GM23338 (cell line): Measurements from ENCODE around the gene EXOC4. TPM values are rescaled to one million over a fixed set of nuclear protein-coding genes. Genes with fewer than 3 reads are reported as not detected.
A peak's percentile ranks its signal among the peaks of the same experiment; 100 is the strongest.

ENCODE experiments used
- ATAC-seq: fragments of 200-7000 bp; cut with Tn5 transposase; 3 replicates; pipeline ENCODE4 v1.9.1; 2020
- DNase-seq: peaks from one replicate; pipeline ENCODE4 v3.0.0-alpha.2; 2015; ENCODE audit warnings: low spot score
- H2AFZ ChIP-seq: fragments of 200-600 bp; sonication (generic); 2 replicates; pipeline ENCODE4 v1.8.0; 2016; ENCODE audit warnings: antibody characterized with exemption, mild to moderate bottlenecking, moderate library complexity
- H3F3A ChIP-seq: fragments of 200-600 bp; sonication (generic); replicated peaks from 2 replicates; pipeline ENCODE4 v1.8.0; 2017; ENCODE audit warnings: antibody characterized with exemption, mixed run types, low read depth
- H3K27ac ChIP-seq: fragments of 200-600 bp; sonication (generic); 2 replicates; pipeline ENCODE4 v1.6.1; 2016; ENCODE audit warnings: low read depth
- H3K27me3 ChIP-seq: fragments of 200-600 bp; sonication (generic); 2 replicates; pipeline ENCODE4 v1.8.0; 2016; ENCODE audit warnings: mild to moderate bottlenecking, mixed run types, moderate library complexity; ENCODE audit not compliant: insufficient read depth
- H3K36me3 ChIP-seq: fragments of 200-600 bp; sonication (generic); 2 replicates; pipeline ENCODE4 v1.8.0; 2016; ENCODE audit warnings: mild to moderate bottlenecking; ENCODE audit not compliant: insufficient read depth
- H3K4me1 ChIP-seq: fragments of 200-600 bp; sonication (generic); 2 replicates; pipeline ENCODE4 v1.8.0; 2016; ENCODE audit warnings: mild to moderate bottlenecking, moderate library complexity; ENCODE audit not compliant: insufficient read depth
- H3K4me2 ChIP-seq: fragments of 200-600 bp; sonication (generic); 2 replicates; pipeline ENCODE4 v1.7.1; 2017; ENCODE audit warnings: mixed run types
- H3K4me3 ChIP-seq: fragments of 200-600 bp; sonication (generic); 2 replicates; pipeline ENCODE4 v1.6.1; 2016; ENCODE audit warnings: mixed run types
- H3K79me2 ChIP-seq: fragments of 200-600 bp; sonication (generic); replicated peaks from 2 replicates; pipeline ENCODE4 v1.8.0; 2017; ENCODE audit warnings: mild to moderate bottlenecking; ENCODE audit not compliant: insufficient read depth
- H3K9me2 ChIP-seq: fragments of 200-600 bp; sonication (generic); 2 replicates; pipeline ENCODE4 v1.8.0; 2017; ENCODE audit not compliant: insufficient read depth
- H4K20me1 ChIP-seq: fragments of 200-600 bp; sonication (generic); replicated peaks from 2 replicates; pipeline ENCODE4 v1.8.0; 2017; ENCODE audit warnings: mild to moderate bottlenecking; ENCODE audit not compliant: insufficient read depth
- H3K27ac Mint-ChIP-seq: 2 replicates; pipeline ENCODE4 v1.8.0; 2020; ENCODE audit warnings: inconsistent platforms, mild to moderate bottlenecking, moderate library complexity, mixed read lengths
- H3K27me3 Mint-ChIP-seq: 3 replicates; pipeline ENCODE4 v1.8.0; 2022; ENCODE audit warnings: low read depth, mild to moderate bottlenecking, moderate library complexity, mixed read lengths, inconsistent platforms; ENCODE audit not compliant: insufficient read depth, poor library complexity
- H3K36me3 Mint-ChIP-seq: 3 replicates; pipeline ENCODE4 v1.8.0; 2021; ENCODE audit warnings: low read depth, mild to moderate bottlenecking, inconsistent platforms, moderate library complexity, mixed read lengths
- H3K4me1 Mint-ChIP-seq: 3 replicates; pipeline ENCODE4 v1.8.0; 2020; ENCODE audit warnings: mild to moderate bottlenecking, inconsistent platforms, mixed read lengths
- H3K4me3 Mint-ChIP-seq: 3 replicates; pipeline ENCODE4 v1.8.0; 2021; ENCODE audit warnings: moderate library complexity, mild to moderate bottlenecking, inconsistent platforms, mixed read lengths
- H3K9me3 Mint-ChIP-seq: 3 replicates; pipeline ENCODE4 v1.8.0; 2020; ENCODE audit warnings: moderate library complexity, mild to moderate bottlenecking, inconsistent platforms, mixed read lengths
- CTCF ChIP-seq, 2 experiments: fragments of 200-600 bp in 1 of 2; sonication (generic) in 1 of 2; conservative IDR thresholded peaks; 2 replicates each; pipeline versions ENCODE4 v1.5.1 to v1.6.1; 2016 to 2017; ENCODE audit warnings: antibody characterized with exemption in 2 of 2, low read depth in 2 of 2, mild to moderate bottlenecking in 2 of 2, moderate library complexity in 1 of 2
- EZH2 ChIP-seq: fragments of 200-600 bp; sonication (generic); IDR thresholded peaks from one replicate; pipeline ENCODE4 v1.8.0; 2017; ENCODE audit warnings: antibody characterized with exemption, mild to moderate bottlenecking, low read depth; ENCODE audit not compliant: unreplicated experiment
- EZH2phosphoT487 ChIP-seq: fragments of 200-600 bp; sonication (generic); IDR thresholded peaks from one replicate; pipeline ENCODE4 v1.8.1; 2018; ENCODE audit warnings: antibody characterized with exemption; ENCODE audit not compliant: unreplicated experiment
- NANOG ChIP-seq: IDR thresholded peaks from 2 replicates; pipeline ENCODE4 v1.6.1; 2016; ENCODE audit warnings: antibody characterized with exemption, borderline replicate concordance
- POLR2AphosphoS5 ChIP-seq: IDR thresholded peaks from 2 replicates; pipeline ENCODE4 v1.6.1; 2016; ENCODE audit warnings: antibody characterized with exemption, low read depth
- polyA plus RNA-seq: library from polyadenylated mRNA; unstranded; fragments of >200 nt; fragmentation: Nextera tagmentation; extraction: Ambion mirVana; gene quantifications from 2 replicates; pipeline ENCODE4 v1.2.1, GENCODE V29; 2016
- total RNA-seq: library from RNA; depleted of rRNA; stranded (reverse); fragments of >200 nt; shearing (Covaris generic); gene quantifications from 2 replicates; pipeline ENCODE4 v1.2.3, GENCODE V29; 2014

Gene EXOC4
- total and polyA plus RNA-seq, 2 experiments from 2014 or later: 37.5 to 52.7 TPM

GRCh38 chr7:133796782-133797745, 544.2 kb downstream of the EXOC4 start:
- Histone ChIP-seq H3K27me3 (no peaks in the 10 kb centered on the region), H3F3A (no peaks in the 10 kb centered on the region), H3K79me2 (no peaks in the 10 kb centered on the region), H3K36me3 (no peaks in the 10 kb centered on the region), H3K4me3 (no peak overlapping the region), H4K20me1 (no peaks in the 10 kb centered on the region), H3K4me1 (no peaks in the 10 kb centered on the region), H2AFZ (no peak overlapping the region), H3K27ac (no peak overlapping the region), H3K9me2 (no peaks in the 10 kb centered on the region), H3K4me2 (no peak overlapping the region)
- H3K27ac Mint-ChIP-seq: no peak overlapping the region
- ATAC-seq (no peak), DNase-seq (no peak)
- no peak overlapping the region for H3K4me3 Mint-ChIP-seq
- TF ChIP-seq NANOG (no peak), CTCF (conservative IDR thresholded peaks at IDR 0.05; ENCODE audit: low read depth in 2 of 2) (peak in 1 of 2 experiments; percentile 29; a peak in 2 of 4 replicates)
- H3K27me3 Mint-ChIP-seq: no peaks in the 10 kb centered on the region
- no peaks in the 10 kb centered on the region for H3K36me3 Mint-ChIP-seq
- no peaks in the 10 kb centered on the region for H3K9me3 Mint-ChIP-seq
- no peaks in the 10 kb centered on the region for H3K4me1 Mint-ChIP-seq

- no peak for TF ChIP-seq POLR2AphosphoS5
- Histone ChIP-seq H3K4me3 (no peak overlapping the region), H2AFZ (no peak overlapping the region), H3K36me3 (no peaks in the 10 kb centered on the region), H3K4me2 (no peak overlapping the region), H3F3A (no peaks in the 10 kb centered on the region), H3K9me2 (no peaks in the 10 kb centered on the region), H3K27ac (no peak overlapping the region), H4K20me1 (no peaks in the 10 kb centered on the region), H3K4me1 (no peaks in the 10 kb centered on the region), H3K79me2 (no peaks in the 10 kb centered on the region), H3K27me3 (no peaks in the 10 kb centered on the region)
- ATAC-seq (no peak), DNase-seq (no peak)
- Mint-ChIP-seq H3K4me1 (no peaks in the 10 kb centered on the region), H3K36me3 (no peaks in the 10 kb centered on the region), H3K9me3 (no peaks in the 10 kb centered on the region), H3K4me3 (no peak overlapping the region), H3K27ac (no peak overlapping the region), H3K27me3 (no peaks in the 10 kb centered on the region)
Observed at GRCh38 chr7:133797818-133798520, 545.1 kb downstream of the EXOC4 start.

- H3K4me1 ChIP-seq: no peaks in the 10 kb centered on the region
- no peak for DNase-seq
Observed at GRCh38 chr7:133801341-133801740, 548.5 kb downstream of the EXOC4 start.

More at GRCh38 chr7:133801341-133801740, 548.5 kb downstream of the EXOC4 start:
- Histone ChIP-seq H2AFZ (no peak overlapping the region), H3K27ac (no peak overlapping the region), H3K36me3 (no peaks in the 10 kb centered on the region), H3F3A (no peaks in the 10 kb centered on the region), H3K4me3 (no peak overlapping the region), H3K79me2 (no peaks in the 10 kb centered on the region), H4K20me1 (no peaks in the 10 kb centered on the region), H3K27me3 (no peaks in the 10 kb centered on the region), H3K9me2 (no peaks in the 10 kb centered on the region), H3K4me2 (no peak overlapping the region)
- ATAC-seq: no peak
- TF ChIP-seq POLR2AphosphoS5 (no peak), EZH2 (no peak), EZH2phosphoT487 (no peak)
- H3K27ac Mint-ChIP-seq: no peak overlapping the region
- H3K4me1 Mint-ChIP-seq: no peaks in the 10 kb centered on the region
- no peaks in the 10 kb centered on the region for H3K9me3 Mint-ChIP-seq
- H3K36me3 Mint-ChIP-seq: no peaks in the 10 kb centered on the region
- H3K27me3 Mint-ChIP-seq: no peaks in the 10 kb centered on the region
- H3K4me3 Mint-ChIP-seq: no peak overlapping the region
